H1 (cell line): ENCODE data around the gene NDUFAF7. TPM values are rescaled to one million over a fixed set of nuclear protein-coding genes. Genes with fewer than 3 reads are reported as not detected.

Experiments
- CTCF ChIA-PET: fragments of 300-600 bp; sonication (Branson Sonifier 250); formaldehyde crosslinking; loops from one replicate; lab custom pipeline; 2021; ENCODE audit not compliant: partially characterized antibody; lab: Charles Lee
- POLR2A ChIA-PET: fragments of 300-600 bp; sonication (Branson Sonifier 250); formaldehyde crosslinking; loops from one replicate; lab custom pipeline; 2021; ENCODE audit warnings: inconsistent platforms; ENCODE audit not compliant: partially characterized antibody; lab: Charles Lee
- DNase-seq, 2 experiments: peaks; one replicate each; pipeline versions ENCODE4 v3.0.0 to v3.0.0-alpha.2; 2010 to 2022; ENCODE audit warnings: low spot score in 2 of 2, low read depth in 1 of 2, mixed read lengths in 1 of 2
- FAIRE-seq: peaks from 2 replicates; lab custom pipeline; 2011; peaks lifted over from hg19 to GRCh38; lab: Jason Lieb, UNC
- H2AFZ ChIP-seq: 2 replicates; pipeline ENCODE4 v1.8.1; 2012; ENCODE audit warnings: low read length, inconsistent platforms
- H2AK5ac ChIP-seq: 2 replicates; pipeline ENCODE4 v1.6.1; 2013; ENCODE audit warnings: low read depth, low read length
- H2BK120ac ChIP-seq: replicated peaks from 2 replicates; pipeline ENCODE3; 2013; ENCODE audit warnings: low read depth, low read length, inconsistent platforms
- H2BK12ac ChIP-seq: 2 replicates; pipeline ENCODE4 v1.6.1; 2013; ENCODE audit warnings: low read depth, low read length
- H2BK15ac ChIP-seq: 2 replicates; pipeline ENCODE4 v1.6.1; 2013; ENCODE audit warnings: low read length
- H2BK20ac ChIP-seq: 2 replicates; pipeline ENCODE4 v1.6.1; 2013; ENCODE audit warnings: low read length
- H2BK5ac ChIP-seq: 2 replicates; pipeline ENCODE4 v1.6.1; 2013; ENCODE audit warnings: low read depth, low read length
- H3K14ac ChIP-seq: 2 replicates; pipeline ENCODE4 v1.6.1; 2013; ENCODE audit warnings: inconsistent platforms; ENCODE audit not compliant: insufficient read length
- H3K18ac ChIP-seq: 2 replicates; pipeline ENCODE4 v1.6.1; 2013; ENCODE audit warnings: low read length; ENCODE audit errors: extremely low read depth
- H3K23ac ChIP-seq: 2 replicates; pipeline ENCODE4 v1.6.1; 2013; ENCODE audit warnings: inconsistent platforms; ENCODE audit not compliant: insufficient read length
- H3K23me2 ChIP-seq: 2 replicates; pipeline ENCODE4 v1.6.1; 2013; ENCODE audit warnings: low read depth, low read length
- H3K27ac ChIP-seq: 2 replicates; pipeline ENCODE4 v1.6.1; 2011; ENCODE audit warnings: low read depth, low read length, inconsistent platforms
- H3K27me3 ChIP-seq, 4 experiments: replicated peaks in 1 of 4; 1 replicate in 1 of 4; 2 replicates in 3 of 4; pipeline versions ENCODE4 v1.6.1 to v1.8.1; 2011 to 2013; ENCODE audit warnings: low read length in 3 of 4, mild to moderate bottlenecking in 3 of 4, inconsistent platforms in 2 of 4, mixed read lengths in 2 of 4, moderate library complexity in 1 of 4; ENCODE audit not compliant: control insufficient read depth in 3 of 4, insufficient read depth in 3 of 4; ENCODE audit errors: extremely low read depth in 1 of 4
- H3K36me3 ChIP-seq, 4 experiments: 2 replicates each; pipeline versions ENCODE4 v1.6.1 to v1.8.1; 2011 to 2013; ENCODE audit warnings: mild to moderate bottlenecking in 4 of 4, low read length in 3 of 4, moderate library complexity in 2 of 4, control low read depth in 1 of 4, inconsistent platforms in 1 of 4; ENCODE audit not compliant: insufficient read depth in 4 of 4, control insufficient read depth in 2 of 4
- H3K4ac ChIP-seq: replicated peaks from 2 replicates; pipeline ENCODE3; 2013; ENCODE audit warnings: low read length, low read depth, mixed read lengths, inconsistent platforms; ENCODE audit not compliant: insufficient read length
- H3K4me1 ChIP-seq, 4 experiments: replicated peaks in 1 of 4; 1 replicate in 1 of 4; 2 replicates in 3 of 4; pipeline versions ENCODE4 v1.6.1 to v1.8.1; 2011 to 2013; ENCODE audit warnings: low read length in 3 of 4, inconsistent platforms in 2 of 4, mixed read lengths in 1 of 4; ENCODE audit not compliant: insufficient read depth in 4 of 4, control insufficient read depth in 3 of 4
- H3K4me2 ChIP-seq, 2 experiments: 2 replicates each; pipeline versions ENCODE4 v1.6.1 to v1.8.1; 2011 to 2013; ENCODE audit warnings: low read depth in 2 of 2, low read length in 2 of 2, control low read depth in 1 of 2, inconsistent platforms in 1 of 2, mild to moderate bottlenecking in 1 of 2; ENCODE audit not compliant: insufficient read depth in 1 of 2
- H3K4me3 ChIP-seq, 4 experiments: fragments of 200-600, 300-600 bp in 1 of 4; sonication (generic), shearing (Covaris generic), sonication (Bioruptor Twin) in 1 of 4; 2 replicates each; pipeline versions ENCODE4 v1.5.1 to v1.8.1; 2011 to 2016; ENCODE audit warnings: low read length in 4 of 4, low read depth in 3 of 4, control low read depth in 2 of 4, inconsistent platforms in 2 of 4, mild to moderate bottlenecking in 2 of 4, mixed read lengths in 1 of 4, moderate library complexity in 1 of 4; ENCODE audit not compliant: insufficient read depth in 2 of 4; ENCODE audit errors: extremely low read depth in 1 of 4
- H3K56ac ChIP-seq: replicated peaks from 2 replicates; pipeline ENCODE3; 2013; ENCODE audit warnings: low read depth, mild to moderate bottlenecking, mixed read lengths, low read length, inconsistent platforms; ENCODE audit not compliant: insufficient read length
- H3K79me1 ChIP-seq: 2 replicates; pipeline ENCODE4 v1.6.1; 2013; ENCODE audit warnings: low read depth, low read length, control low read depth
- H3K79me2 ChIP-seq, 2 experiments: 2 replicates each; pipeline versions ENCODE4 v1.6.1 to v1.8.1; 2012 to 2013; ENCODE audit warnings: low read length in 2 of 2, mild to moderate bottlenecking in 2 of 2, inconsistent platforms in 1 of 2; ENCODE audit not compliant: insufficient read depth in 2 of 2, control insufficient read depth in 1 of 2
- H3K9ac ChIP-seq, 4 experiments: replicated peaks in 1 of 4; 1 replicate in 1 of 4; 2 replicates in 3 of 4; pipeline versions ENCODE4 v1.6.1 to v1.8.1; 2011 to 2013; ENCODE audit warnings: low read depth in 3 of 4, low read length in 3 of 4, control low read depth in 2 of 4, mild to moderate bottlenecking in 2 of 4, moderate library complexity in 2 of 4, inconsistent platforms in 1 of 4; ENCODE audit errors: extremely low read depth in 1 of 4
- H3K9me3 ChIP-seq, 2 experiments: 2 replicates each; pipeline versions ENCODE4 v1.6.1 to v1.8.1; 2012 to 2013; ENCODE audit warnings: mild to moderate bottlenecking in 2 of 2, moderate library complexity in 2 of 2, control low read depth in 1 of 2, inconsistent platforms in 1 of 2, low read depth in 1 of 2, low read length in 1 of 2, mixed read lengths in 1 of 2; ENCODE audit not compliant: insufficient read depth in 2 of 2
- H4K20me1 ChIP-seq, 2 experiments: replicated peaks in 1 of 2; 2 replicates each; pipeline versions ENCODE3 to v1.8.1; 2011 to 2013; ENCODE audit warnings: inconsistent platforms in 2 of 2, low read length in 2 of 2, mild to moderate bottlenecking in 1 of 2; ENCODE audit not compliant: insufficient read depth in 2 of 2, control insufficient read depth in 1 of 2
- H4K5ac ChIP-seq: 2 replicates; pipeline ENCODE4 v1.6.1; 2013; ENCODE audit warnings: low read length, low read depth, mixed read lengths, inconsistent platforms; ENCODE audit not compliant: insufficient read length
- H4K8ac ChIP-seq: 2 replicates; pipeline ENCODE4 v1.8.0; 2013; ENCODE audit warnings: mild to moderate bottlenecking, moderate library complexity, low read length, inconsistent platforms; ENCODE audit not compliant: insufficient read depth; ENCODE audit errors: extremely low read depth
- H4K91ac ChIP-seq: replicated peaks from 2 replicates; pipeline ENCODE3; 2013; ENCODE audit warnings: low read length, mixed read lengths, inconsistent platforms; ENCODE audit not compliant: insufficient read length
- CTCF ChIP-seq, 3 experiments: IDR thresholded peaks; 1 replicate in 2 of 3; 2 replicates in 1 of 3; pipeline versions ENCODE4 v1.5.1 to v1.6.1; 2011; ENCODE audit warnings: low read length in 3 of 3, mild to moderate bottlenecking in 3 of 3, inconsistent platforms in 2 of 3, low read depth in 1 of 3, moderate library complexity in 1 of 3; ENCODE audit not compliant: insufficient read depth in 1 of 3; ENCODE audit errors: control extremely low read depth in 1 of 3
- RNF2 ChIP-seq: fragments of 200-900, 300-1000 bp; sonication (generic); IDR thresholded peaks from 2 replicates; pipeline ENCODE4 v1.7.1; 2016; ENCODE audit warnings: borderline replicate concordance, low read depth, mild to moderate bottlenecking, antibody characterized with exemption, low read length; ENCODE audit not compliant: poor library complexity, severe bottlenecking; ENCODE audit errors: missing control alignments
- WGBS, 2 experiments: shearing (Covaris generic) in 1 of 2; methylation state at CpG; one replicate each; pipeline versions ENCODE4 v1.1.6 to v1.1.7; 2013 to 2015; ENCODE audit warnings: low lambda C conversion rate in 2 of 2, mixed read lengths in 2 of 2, inconsistent platforms in 1 of 2, low coverage in 1 of 2, missing lambda C conversion rate in 1 of 2; ENCODE audit not compliant: insufficient replicate concordance in 2 of 2, insufficient coverage in 1 of 2, insufficient read length in 1 of 2; ENCODE audit errors: extremely low coverage in 1 of 2, missing lambda C conversion rate in 1 of 2; 5-methylcytosine and 5-hydroxymethylcytosine counted together
- long read RNA-seq, 2 experiments: library from RNA in 1 of 2; library from capped mRNA in 1 of 2; stranded (forward); transcript quantifications; one replicate each; pipeline ENCODE4 v2.0.0, GENCODE V29; 2021; ENCODE audit warnings: inconsistent platforms in 1 of 2
- polyA minus RNA-seq, 3 experiments: library from RNA; depleted of rRNA, polyadenylated mRNA; stranded (reverse); fragments of >200 nt; gene quantifications; 1 replicate in 2 of 3; 2 replicates in 1 of 3; pipeline ENCODE4 v1.2.3, GENCODE V29; 2011
- polyA plus RNA-seq, 7 experiments: library from polyadenylated mRNA; depleted of rRNA in 3 of 7; stranded (reverse) in 5 of 7; unstranded in 2 of 7; fragments of >200 nt in 5 of 7; fragments of 200-250 nt in 2 of 7; gene quantifications; 1 replicate in 5 of 7; 2 replicates in 1 of 7; 4 replicates in 1 of 7; pipeline versions ENCODE4 v1.2.1 to v1.2.3, GENCODE V29; 2011 to 2013; ENCODE audit warnings: missing spikeins in 2 of 7, mixed read lengths in 2 of 7
- total RNA-seq: library from RNA; stranded (reverse); fragmentation: NEBNext Ultra II Directional; extraction: Animal tissue kit (Norgen Biotek cat#: 25700); gene quantifications from 2 replicates; pipeline ENCODE4 v1.2.1, GENCODE V29; 2021

The NDUFAF7 gene
- 46.8 and 56.0 TPM in 2 replicates for total RNA-seq
- polyA plus RNA-seq (2011; rRNA removed): 34.0 and 50.2 TPM in 2 replicates
- polyA plus RNA-seq (2011; cell fraction: cytosol; rRNA removed): 57.3 TPM
- 59.4 TPM for polyA plus RNA-seq (2011; cell fraction: nucleus; rRNA removed)
- 59.6 to 93.2 TPM (median 63.5 TPM) in 4 replicates for polyA plus RNA-seq (2012, experiment 1 of 2)
- polyA plus RNA-seq (2012, experiment 2 of 2): 8.7 TPM
- 32.4 TPM for polyA plus RNA-seq (2013, experiment 1 of 2)
- 27.8 TPM for polyA plus RNA-seq (2013, experiment 2 of 2)
- 43.5 and 55.3 TPM in 2 replicates for polyA minus RNA-seq (2011; rRNA and poly(A)+ RNA removed)
- polyA minus RNA-seq (2011; cell fraction: cytosol; rRNA and poly(A)+ RNA removed): 18.1 TPM
- 54.8 TPM for polyA minus RNA-seq (2011; cell fraction: nucleus; rRNA and poly(A)+ RNA removed)
- long read RNA-seq, experiment 1, transcript NDUFAF7-201 (10 exons, 2,176 nt): major isoform, 6 of 22 reads
- long read RNA-seq, experiment 1, partial matches to known transcripts: 5 of 22 reads
- long read RNA-seq, experiment 1, other reads (novel, unspliced or antisense): 11 of 22 reads
- long read RNA-seq, experiment 2, transcript NDUFAF7-201 (10 exons, 2,176 nt): major isoform, 26 of 70 reads
- long read RNA-seq, experiment 2, partial matches to known transcripts: 11 of 70 reads
- long read RNA-seq, experiment 2, other reads (novel, unspliced or antisense): 31 of 70 reads

- Histone ChIP-seq H3K36me3 (peaks cover 6 to 59% (median 24%) of the 10 kb centered on the region in 4 experiments; a peak in 7 of 8 replicates), H3K4ac (peak within 1 kb of the TSS; percentile 65), H3K4me1 (peaks cover 7 to 19% (median 11%) of the 10 kb centered on the region in 4 experiments), H3K14ac (no peak within 1 kb of the TSS), H2BK5ac (peak within 1 kb of the TSS; percentile 41), H3K56ac (peak within 1 kb of the TSS; percentile 80), H4K5ac (peak within 1 kb of the TSS; percentile 78), H2BK12ac (peak within 1 kb of the TSS; percentile 42; the same call in 1 of the 2 replicates), H2AFZ (no peak within 1 kb of the TSS), H3K23me2 (peaks cover 18% of the 10 kb centered on the region), H4K91ac (peak within 1 kb of the TSS; percentile 57), H3K27me3 (no peaks in the 10 kb centered on the region), H3K18ac (peak within 1 kb of the TSS; percentile 97), H2AK5ac (0 out of 2 replicates have a peak within 1 kb of the TSS, but pooled peaks have one; percentile 69), H3K9me3 (no peaks in the 10 kb centered on the region), H2BK15ac (no peak within 1 kb of the TSS), H4K20me1 (peaks cover 2 to 5% of the 10 kb centered on the region in 2 experiments), H3K4me2 (peak within 1 kb of the TSS; percentile 94 to 99), H3K9ac (peak within 1 kb of the TSS; percentile 59 to 88 (median 85)), H2BK20ac (0 out of 2 replicates have a peak within 1 kb of the TSS, but pooled peaks have one; percentile 44), H3K4me3 (peak within 1 kb of the TSS; percentile 95 to 98 (median 96)), H2BK120ac (peak within 1 kb of the TSS; percentile 83), H3K79me2 (peaks cover 70 to 100% of the 10 kb centered on the region in 2 experiments), H4K8ac (peak within 1 kb of the TSS; percentile 77; the same call in 1 of the 2 replicates), H3K27ac (peak within 1 kb of the TSS; percentile 76), H3K79me1 (peaks cover 14% of the 10 kb centered on the region; the same call in 1 of the 2 replicates), H3K23ac (no peak within 1 kb of the TSS)
- POLR2A ChIA-PET: interaction anchor here (0.6 to 3.4 kb wide), 15 partner anchors 11 to 92 kb away, joined by 3 to 15 read pairs (median 4); partner anchors contain the start of gene EIF2AK2
- DNase-seq (peak; percentile 31 to 83), FAIRE-seq (peak; percentile 7)
- CTCF ChIA-PET: interaction anchor here (0.6 to 1.7 kb wide), 8 partner anchors 20 to 646 kb away, joined by 3 to 11 read pairs (median 4); no protein-coding TSS in a partner anchor
- 1% methylated on average over 73 of the region's 73 CpGs; no CpG with 5 or more reads in 1 of the 2 experiments for WGBS, 2 experiments
- TF ChIP-seq CTCF (IDR thresholded peaks at IDR 0.05; ENCODE audit: control extremely low read depth in 1 of 3, insufficient read depth in 1 of 3, low read depth in 1 of 3, low read length in 3 of 3) (peak in 1 of 3 experiments; percentile 0; a peak in 1 of 4 replicates), RNF2 (no peak)
Measured at GRCh38 chr2:37231241-37232130, at the start of gene NDUFAF7, which contains the start of gene CEBPZ. Gene NDUFAF7, plus strand, starts transcription at chr2:37231658. Its CDS starts 48 bp downstream, at chr2:37231706. Gene CEBPZ, minus strand, starts transcription at chr2:37231596. Its CDS starts 29 bp downstream, at chr2:37231567.
